Measurements from ENCODE around the gene COP1.
"Not testable (repeated sequence)": the region's sequence is repeated elsewhere in the genome, so short reads cannot be mapped to it uniquely, and the experiment has no call there.

Gene COP1

DNA sequence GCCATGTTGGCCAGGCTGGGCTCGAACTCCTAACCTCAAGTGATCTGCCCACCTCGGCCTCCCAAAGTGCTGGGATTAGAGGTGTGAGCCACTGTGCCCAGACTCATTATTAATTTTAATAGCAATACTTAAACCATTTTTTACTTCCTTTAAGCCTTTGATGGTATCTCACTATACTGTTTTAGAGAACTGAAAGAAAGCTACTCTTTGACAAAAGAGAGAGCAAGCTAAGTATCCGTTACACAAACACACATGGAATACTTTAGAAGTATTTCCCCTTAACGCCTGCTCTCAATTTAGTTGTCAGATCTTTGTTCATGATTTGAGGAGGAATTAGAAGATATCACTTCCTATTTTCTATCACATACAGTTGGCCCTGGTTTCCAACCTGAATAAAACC lies 189.4 kb downstream of the COP1 start:
- H3K36me3 ChIP-seq (ENCODE audit: control insufficient read depth, insufficient read depth, low read length) = peaks cover 2% of the 10 kb centered on the region
- H3K27me3 ChIP-seq (replicated peaks; ENCODE audit: control insufficient read depth, insufficient read depth, low read length) = no peaks in the 10 kb centered on the region
- H3K4me3 ChIP-seq (replicated peaks; ENCODE audit: low read depth, low read length) = no peak overlapping the region
- no peak for TF ChIP-seq CTCF (IDR thresholded peaks at IDR 0.05; ENCODE audit: insufficient read depth, low read length, poor library complexity, severe bottlenecking)
- DNase-seq (ENCODE audit: extremely low read depth, insufficient read length) = no peak

DNA sequence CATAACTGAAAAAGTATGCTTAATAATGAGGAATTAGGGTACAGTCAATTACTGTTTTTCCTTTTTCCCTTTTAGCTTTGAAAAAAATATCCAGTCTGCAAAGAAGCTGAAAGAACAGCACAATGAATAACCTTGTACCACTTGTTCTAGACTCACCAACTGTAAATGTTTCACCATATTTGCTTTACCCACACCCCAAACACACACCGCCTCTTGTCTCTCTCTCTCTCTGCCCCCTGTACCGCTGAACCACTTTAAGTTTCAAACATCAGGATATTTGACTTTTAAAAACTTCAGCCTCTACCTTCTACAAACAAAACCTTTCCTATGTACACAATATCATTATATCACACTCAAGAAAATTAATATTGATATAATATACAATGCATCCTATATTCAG lies 197.1 kb downstream of the COP1 start:
- 0 out of 2 replicates have a peak, but pooled peaks cover 2% of the 10 kb centered on the region for H3K36me3 ChIP-seq (ENCODE audit: control insufficient read depth, insufficient read depth, low read length)
- DNase-seq (ENCODE audit: extremely low read depth, insufficient read length) = no peak
- H3K4me3 ChIP-seq (replicated peaks; ENCODE audit: low read depth, low read length) = no peak overlapping the region
- no peaks in the 10 kb centered on the region for H3K27me3 ChIP-seq (replicated peaks; ENCODE audit: control insufficient read depth, insufficient read depth, low read length)
- no peak for TF ChIP-seq CTCF (IDR thresholded peaks at IDR 0.05; ENCODE audit: insufficient read depth, low read length, poor library complexity, severe bottlenecking)

DNA sequence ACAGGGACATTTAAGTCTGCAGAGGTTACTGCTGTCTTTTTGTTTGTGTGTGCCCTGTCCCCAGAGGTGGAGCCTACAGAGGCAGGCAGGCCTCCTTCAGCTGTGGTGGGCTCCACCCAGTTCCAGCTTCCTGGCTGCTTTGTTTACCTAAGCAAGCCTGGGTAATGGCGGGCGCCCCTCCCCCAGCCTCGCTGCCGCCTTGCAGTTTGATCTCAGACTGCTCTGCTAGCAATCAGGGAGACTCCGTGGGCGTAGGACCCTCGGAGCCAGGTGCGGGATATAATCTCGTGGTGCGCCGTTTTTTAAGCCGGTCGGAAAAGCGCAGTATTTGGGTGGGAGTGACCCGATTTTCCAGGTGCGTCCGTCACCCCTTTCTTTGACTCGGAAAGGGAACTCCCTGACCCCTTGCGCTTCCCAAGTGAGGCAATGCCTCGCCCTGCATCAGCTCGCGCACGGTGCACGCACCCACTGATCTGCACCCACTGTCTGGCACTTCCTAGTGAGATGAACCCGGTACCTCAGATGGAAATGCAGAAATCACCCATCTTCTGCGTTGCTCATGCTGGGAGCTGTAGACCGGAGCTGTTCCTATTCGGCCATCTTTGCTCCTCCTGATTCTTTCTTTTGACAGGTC lies 199.2 kb downstream of the COP1 start:
- H3K27me3 ChIP-seq (replicated peaks; ENCODE audit: control insufficient read depth, insufficient read depth, low read length); H3K36me3 ChIP-seq (ENCODE audit: control insufficient read depth, insufficient read depth, low read length); DNase-seq (ENCODE audit: extremely low read depth, insufficient read length); H3K4me3 ChIP-seq (replicated peaks; ENCODE audit: low read depth, low read length): not testable (repeated sequence)

- H3K4me3 ChIP-seq (replicated peaks; ENCODE audit: low read depth, low read length); H3K36me3 ChIP-seq (ENCODE audit: control insufficient read depth, insufficient read depth, low read length); DNase-seq (ENCODE audit: extremely low read depth, insufficient read length); H3K27me3 ChIP-seq (replicated peaks; ENCODE audit: control insufficient read depth, insufficient read depth, low read length): not testable (repeated sequence)
These were observed 212.4 kb downstream of the COP1 start for GRCh38 chr1:175994660-175995059.

GRCh38 chr1:175992825-175993224 lies 214.3 kb downstream of the COP1 start:
- not testable (repeated sequence) for DNase-seq (ENCODE audit: extremely low read depth, insufficient read length); H3K27me3 ChIP-seq (replicated peaks; ENCODE audit: control insufficient read depth, insufficient read depth, low read length); H3K4me3 ChIP-seq (replicated peaks; ENCODE audit: low read depth, low read length); H3K36me3 ChIP-seq (ENCODE audit: control insufficient read depth, insufficient read depth, low read length)

DNA sequence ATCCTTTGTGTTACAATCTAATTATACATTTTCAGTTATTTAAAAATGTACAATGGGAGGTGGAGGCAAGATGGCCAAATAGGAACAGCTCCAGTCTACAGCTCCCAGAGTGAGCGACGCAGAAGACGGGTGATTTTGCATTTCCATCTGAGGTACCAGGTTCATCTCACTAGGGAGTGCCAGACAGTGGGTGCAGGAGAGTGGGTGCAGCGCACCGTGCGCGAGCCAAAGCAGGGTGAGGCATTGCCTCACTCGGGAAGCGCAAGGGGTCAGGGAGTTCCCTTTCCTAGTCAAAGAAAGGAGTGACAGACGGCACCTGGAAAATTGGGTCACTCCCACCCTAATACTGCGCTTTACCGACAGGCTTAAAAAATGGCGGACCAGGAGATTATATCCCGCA lies 214.9 kb downstream of the COP1 start:
- not testable (repeated sequence) for DNase-seq (ENCODE audit: extremely low read depth, insufficient read length); H3K4me3 ChIP-seq (replicated peaks; ENCODE audit: low read depth, low read length); H3K27me3 ChIP-seq (replicated peaks; ENCODE audit: control insufficient read depth, insufficient read depth, low read length); H3K36me3 ChIP-seq (ENCODE audit: control insufficient read depth, insufficient read depth, low read length)

DNA sequence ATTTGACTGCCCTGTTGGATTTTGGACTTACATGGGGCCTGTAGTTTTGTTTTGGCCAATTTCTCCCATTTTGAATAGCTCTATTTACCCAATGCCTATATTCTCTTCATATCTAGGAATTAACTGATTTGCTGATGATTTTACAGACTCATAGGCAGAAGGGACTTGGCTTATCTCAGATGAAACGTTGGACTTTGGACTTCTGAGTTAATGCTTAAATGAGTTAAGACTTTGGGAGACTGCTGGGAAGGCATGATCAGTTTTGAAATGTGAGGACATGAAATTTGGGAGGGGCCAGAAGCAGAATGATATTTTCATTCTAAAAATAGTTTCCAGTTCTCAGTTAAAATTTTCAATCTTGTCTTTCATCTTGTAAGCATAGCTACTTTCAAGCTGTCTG lies 222.3 kb downstream of the COP1 start:
- H3K36me3 ChIP-seq (ENCODE audit: control insufficient read depth, insufficient read depth, low read length) = peaks cover 5% of the 10 kb centered on the region
- no peak overlapping the region for H3K4me3 ChIP-seq (replicated peaks; ENCODE audit: low read depth, low read length)
- H3K27me3 ChIP-seq (replicated peaks; ENCODE audit: control insufficient read depth, insufficient read depth, low read length) = no peaks in the 10 kb centered on the region
- no peak for DNase-seq (ENCODE audit: extremely low read depth, insufficient read length)
- TF ChIP-seq CTCF (IDR thresholded peaks at IDR 0.05; ENCODE audit: insufficient read depth, low read length, poor library complexity, severe bottlenecking) = no peak

Data from GM06990 (cell line).